Measurements from ENCODE around the gene GRPEL2.

GRPEL2 gene

GRCh38 chr5:149317281-149318048 lies 27.8 kb upstream of the GRPEL2 start:
- DNase-seq (ENCODE audit: insufficient read length, low spot score) (peak; percentile 79), FAIRE-seq (peak; percentile 33)

- no peak for FAIRE-seq
- DNase-seq (ENCODE audit: insufficient read length, low spot score): no peak
Measured at GRCh38 chr5:149319174-149319573, 26.1 kb upstream of the GRPEL2 start.

DNA sequence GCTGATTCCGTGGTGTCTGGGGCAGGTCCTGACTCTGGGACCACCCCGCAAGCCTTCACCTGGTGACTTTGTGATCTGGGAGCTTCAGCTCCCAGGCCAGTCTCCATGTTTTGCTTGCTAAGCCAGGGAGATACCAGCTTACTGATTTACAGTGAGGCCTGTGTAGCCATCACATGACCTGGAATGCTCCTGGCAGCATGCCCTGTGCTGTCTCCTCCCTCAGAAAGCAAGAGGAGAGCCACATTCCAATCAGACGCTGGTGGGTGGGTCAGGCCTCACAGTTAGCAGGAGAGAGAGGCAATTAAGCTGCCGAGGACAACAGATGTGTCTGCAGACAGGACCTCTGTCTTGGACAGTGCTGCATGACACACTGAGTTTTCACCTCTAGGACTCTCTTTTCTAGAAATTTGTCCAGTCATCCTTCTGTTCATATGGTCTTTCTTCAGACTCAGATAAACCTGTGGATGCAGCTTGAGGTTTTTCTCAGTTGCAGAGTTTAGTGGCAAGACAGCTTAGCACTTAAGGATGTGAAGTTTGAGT lies 24.4 kb upstream of the GRPEL2 start:
- FAIRE-seq (peak; percentile 85), DNase-seq (ENCODE audit: insufficient read length, low spot score) (peak; percentile 92)

DNA sequence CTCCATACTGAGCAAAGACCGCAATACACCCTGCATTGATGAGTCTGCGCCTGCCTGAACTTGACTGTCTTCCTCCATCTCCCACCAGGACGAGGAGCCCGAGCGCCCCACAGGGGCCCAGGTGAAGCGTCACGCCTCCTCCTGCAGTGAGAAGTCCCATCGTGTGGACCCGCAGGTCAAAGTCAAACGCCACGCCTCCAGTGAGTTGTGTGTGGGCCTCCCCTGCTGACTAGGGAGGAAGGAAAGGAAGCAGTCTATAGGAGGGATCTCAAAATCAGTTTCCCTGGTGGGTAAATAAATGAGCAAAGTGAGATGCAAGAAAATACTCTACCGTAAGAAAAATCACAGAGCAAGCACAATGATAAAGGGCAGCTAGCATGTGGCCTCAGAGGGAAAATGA lies 22.8 kb upstream of the GRPEL2 start:
- FAIRE-seq: no peak

DNA sequence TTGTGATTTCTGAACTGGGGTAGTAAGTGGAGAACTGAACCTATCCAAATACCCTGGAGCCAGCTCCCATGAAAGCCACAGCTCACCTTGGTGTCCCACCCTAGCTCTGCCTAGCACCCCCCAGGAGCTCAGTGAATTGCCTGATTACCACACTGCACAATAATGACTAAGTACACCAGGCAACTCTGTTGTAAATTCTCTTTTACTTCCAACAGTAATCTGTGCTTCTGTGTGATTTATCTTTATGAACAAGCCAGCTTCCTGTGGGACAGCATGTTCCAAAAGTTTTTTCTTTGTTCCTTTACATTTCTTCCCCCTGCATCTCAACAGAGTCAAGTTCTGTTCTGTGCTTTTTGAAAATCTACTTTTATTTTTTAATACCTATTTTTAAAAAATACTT lies 22.1 kb upstream of the GRPEL2 start:
- DNase-seq (ENCODE audit: insufficient read length, low spot score) (no peak), FAIRE-seq (no peak)

More for the DNA sequence above, 22.8 kb upstream of the GRPEL2 start:
- no peak for DNase-seq (ENCODE audit: insufficient read length, low spot score)

DNA sequence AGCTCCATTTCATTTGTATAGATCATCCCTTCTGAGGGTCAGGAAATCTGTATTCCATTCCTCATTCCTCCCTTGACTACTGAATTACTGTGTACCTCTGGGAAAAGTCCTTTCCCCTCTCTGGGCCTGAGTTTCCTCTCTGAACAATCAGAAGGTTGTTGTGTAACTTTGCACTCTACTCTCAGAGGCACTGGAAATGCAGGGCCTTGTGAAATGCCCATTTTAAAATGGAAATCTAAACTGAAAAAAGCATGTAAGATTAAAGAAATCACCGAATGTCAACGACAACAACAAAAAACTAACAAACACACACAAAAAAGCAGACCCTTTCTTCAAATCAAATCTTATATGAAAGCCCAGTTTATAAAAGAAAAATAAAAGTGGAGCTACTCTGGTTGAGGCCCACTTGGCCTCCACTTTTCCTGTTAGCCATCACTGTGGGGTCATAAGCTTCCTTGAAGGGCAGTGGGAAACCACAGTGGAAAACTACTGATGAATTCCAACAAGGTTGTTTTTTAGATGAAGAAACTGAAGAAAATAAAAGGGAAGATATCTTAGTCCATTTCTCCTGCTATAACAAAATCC lies 21.6 kb upstream of the GRPEL2 start:
- no peak for DNase-seq (ENCODE audit: insufficient read length, low spot score)
- no peak for FAIRE-seq

GRCh38 chr5:149324641-149325040 lies 20.7 kb upstream of the GRPEL2 start:
- DNase-seq (ENCODE audit: insufficient read length, low spot score) (no peak), FAIRE-seq (no peak)

DNA sequence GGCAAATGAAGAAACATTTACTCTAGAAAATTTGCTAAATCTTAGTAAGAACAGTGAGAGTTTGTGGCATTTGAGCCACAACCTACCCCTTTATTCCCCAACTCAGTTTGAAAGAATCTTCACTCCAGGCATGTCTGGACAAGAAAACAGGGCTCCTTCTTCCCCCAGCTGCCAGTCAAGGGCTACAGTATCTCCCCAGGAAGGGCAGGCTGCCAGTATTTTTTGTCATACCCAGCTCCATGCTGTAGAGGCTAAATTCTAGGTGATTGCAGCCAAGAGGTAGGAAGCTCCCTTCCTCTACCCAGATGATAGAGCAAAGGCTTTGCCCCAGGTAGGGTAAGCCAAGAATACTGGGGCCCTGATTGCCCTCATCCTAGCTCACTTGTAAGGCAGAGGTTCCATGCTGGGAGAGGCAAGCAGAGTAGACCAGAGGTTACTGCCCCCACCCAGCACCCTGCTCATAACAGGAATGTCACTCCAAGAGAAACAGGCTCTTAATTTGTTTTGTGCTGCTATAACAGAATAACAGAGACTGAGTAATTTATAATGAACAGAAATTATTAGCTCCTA lies 20.0 kb upstream of the GRPEL2 start:
- DNase-seq (ENCODE audit: insufficient read length, low spot score) (peak; percentile 36), FAIRE-seq (no peak)

- no peak for FAIRE-seq
- no peak for DNase-seq (ENCODE audit: insufficient read length, low spot score)
Measured at GRCh38 chr5:149325894-149326293, 19.4 kb upstream of the GRPEL2 start.

GRCh38 chr5:149326611-149327010 lies 18.7 kb upstream of the GRPEL2 start:
- DNase-seq (ENCODE audit: insufficient read length, low spot score) (no peak), FAIRE-seq (no peak)

DNA sequence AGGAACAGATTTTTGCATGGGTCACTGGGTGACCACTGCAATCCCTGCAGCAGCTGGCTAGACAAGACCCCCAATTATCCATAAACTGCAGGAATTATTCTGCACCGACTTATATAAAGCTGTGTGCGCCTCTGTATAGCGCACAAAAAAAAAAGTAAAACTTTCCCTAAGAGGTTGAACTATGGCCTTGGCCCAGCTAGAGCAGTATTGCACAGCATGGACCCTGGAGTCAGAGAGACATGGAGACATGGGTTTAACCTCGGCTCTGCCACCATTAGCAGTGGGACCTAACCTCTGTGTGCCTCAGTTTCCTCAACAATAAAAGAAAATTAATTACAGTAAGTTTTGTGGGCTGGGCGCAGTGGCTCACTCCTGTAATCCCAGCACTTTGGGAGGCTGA lies 17.1 kb upstream of the GRPEL2 start:
- DNase-seq (ENCODE audit: insufficient read length, low spot score): no peak
- FAIRE-seq: no peak

DNA sequence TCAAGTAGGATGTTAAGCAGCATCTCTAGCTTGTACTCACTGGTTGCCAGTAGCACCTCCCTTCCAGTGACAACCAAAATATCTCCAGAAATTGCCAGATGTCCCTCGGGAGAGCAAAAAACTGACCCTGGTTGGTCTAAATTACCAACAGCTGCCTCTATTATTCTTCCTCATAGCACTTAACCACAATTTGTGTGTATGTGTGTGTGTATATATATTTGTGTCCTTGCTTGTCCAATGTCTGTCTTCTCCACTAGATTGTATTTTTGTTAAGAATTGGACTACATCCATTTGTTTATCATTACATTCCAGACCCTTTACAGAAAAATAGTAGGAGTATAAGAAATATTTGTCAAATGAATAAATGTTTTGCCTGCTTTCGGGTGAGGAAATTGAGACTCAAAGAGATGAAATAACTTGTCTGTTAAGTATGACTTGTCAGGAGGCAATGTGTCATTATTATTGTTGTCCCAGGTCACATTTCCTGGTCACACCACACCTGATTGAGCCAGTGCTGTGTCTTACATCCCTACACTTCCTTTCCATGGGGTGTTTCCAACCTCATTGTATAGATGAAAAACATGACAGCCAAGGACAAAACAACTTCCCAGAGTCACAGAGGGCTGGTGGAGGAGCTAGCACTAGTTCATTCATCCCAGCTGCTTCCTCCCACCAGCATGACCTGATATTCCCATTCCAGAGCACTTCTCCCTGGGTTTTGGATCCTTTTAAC lies 11.4 kb upstream of the GRPEL2 start:
- FAIRE-seq: no peak

GRCh38 chr5:149337736-149338135 lies 7.6 kb upstream of the GRPEL2 start:
- DNase-seq (ENCODE audit: insufficient read length, low spot score): no peak
- no peak for FAIRE-seq

More for the DNA sequence above, 11.4 kb upstream of the GRPEL2 start:
- DNase-seq (ENCODE audit: insufficient read length, low spot score): no peak

- no peak for FAIRE-seq
- no peak for DNase-seq (ENCODE audit: insufficient read length, low spot score)
Measured at GRCh38 chr5:149338364-149338763, 6.9 kb upstream of the GRPEL2 start.

- DNase-seq (ENCODE audit: insufficient read length, low spot score): no peak
- FAIRE-seq: no peak
Measured at GRCh38 chr5:149340920-149341319, 4.4 kb upstream of the GRPEL2 start.

DNA sequence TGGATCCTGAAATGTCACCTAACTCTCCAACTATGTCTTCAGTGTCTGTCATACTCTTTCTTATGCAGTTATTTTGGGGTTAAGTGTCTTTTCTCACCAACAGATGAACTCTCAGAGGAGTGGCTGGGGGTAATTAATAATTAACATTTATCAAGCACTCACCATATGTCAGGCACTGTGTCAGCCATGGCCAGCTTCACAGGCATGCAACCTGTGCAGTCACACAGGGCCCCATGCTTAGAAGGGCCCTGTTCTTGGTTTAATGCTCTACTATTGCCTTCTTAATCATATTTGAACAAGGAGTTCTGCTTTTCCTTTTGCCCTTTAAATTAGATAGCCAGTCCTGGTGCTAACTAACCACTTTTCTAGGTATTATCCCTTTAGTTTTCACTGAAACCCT lies 3.4 kb upstream of the GRPEL2 start:
- DNase-seq (ENCODE audit: insufficient read length, low spot score): no peak
- FAIRE-seq: no peak

GRCh38 chr5:149344151-149344550 lies 1.1 kb upstream of the GRPEL2 start:
- DNase-seq (ENCODE audit: insufficient read length, low spot score) (no peak), FAIRE-seq (no peak)

GRCh38 chr5:149345892-149346222 lies 558 bp downstream of the GRPEL2 start:
- DNase-seq (ENCODE audit: insufficient read length, low spot score): no peak
- no peak for FAIRE-seq

DNA sequence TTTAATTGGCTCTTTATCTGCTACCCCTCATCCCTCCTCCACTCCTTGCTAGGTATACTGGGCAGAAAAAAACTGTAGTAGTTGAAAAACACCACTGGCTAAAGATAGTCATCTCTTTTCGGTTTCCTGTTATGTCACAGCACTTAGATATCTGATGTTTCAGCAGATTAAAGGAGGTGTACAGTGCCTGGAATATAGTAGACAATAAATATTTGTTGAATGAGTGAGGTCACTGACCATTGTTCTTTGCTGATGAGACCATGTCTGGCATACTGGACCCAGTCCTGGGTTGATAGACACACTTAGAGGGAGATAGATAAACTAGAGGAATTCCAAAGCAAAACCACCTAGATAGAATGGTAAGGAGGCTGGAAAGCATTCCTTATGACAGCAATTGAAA lies 3.2 kb downstream of the GRPEL2 start:
- no peak for FAIRE-seq
- DNase-seq (ENCODE audit: insufficient read length, low spot score): no peak

DNA sequence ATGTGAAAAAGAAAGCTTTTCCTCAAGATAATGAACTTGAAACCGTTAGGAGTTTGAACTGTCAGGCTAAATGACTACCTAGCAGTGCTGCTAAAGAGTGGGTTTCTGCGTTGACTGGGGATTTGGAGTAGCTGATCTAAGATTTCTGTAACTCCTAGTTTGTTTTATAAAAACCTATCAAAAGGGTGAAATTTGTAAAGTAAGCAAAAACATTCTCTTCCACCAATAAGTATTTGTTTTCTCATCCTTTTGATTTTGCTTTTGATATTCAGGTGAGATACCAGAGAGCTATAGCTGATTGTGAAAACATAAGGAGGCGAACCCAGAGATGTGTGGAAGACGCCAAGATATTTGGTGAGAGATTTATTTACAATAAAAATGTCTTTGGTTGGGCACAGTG lies 4.1 kb downstream of the GRPEL2 start:
- DNase-seq (ENCODE audit: insufficient read length, low spot score) (no peak), FAIRE-seq (no peak)

DNA sequence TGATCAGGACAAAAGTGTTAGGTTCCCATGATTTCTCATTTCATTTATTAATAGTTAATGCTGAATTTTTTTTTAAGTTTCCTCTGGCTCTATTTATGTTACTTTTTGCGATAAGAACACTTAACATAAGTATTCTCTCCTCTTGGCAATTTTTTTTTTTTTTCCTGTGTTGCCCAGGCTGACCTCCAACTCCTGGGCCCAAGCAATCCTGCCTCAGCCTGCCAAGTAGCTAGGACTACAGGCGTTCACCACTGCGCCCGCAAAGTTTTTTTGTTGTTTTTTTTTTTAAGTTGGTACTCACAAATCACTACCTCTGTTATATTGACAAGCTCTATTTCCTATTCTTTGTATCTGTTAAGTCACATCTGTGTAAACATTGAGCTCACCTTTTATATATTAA lies 6.9 kb downstream of the GRPEL2 start:
- FAIRE-seq: no peak

More for the DNA sequence above, 6.9 kb downstream of the GRPEL2 start:
- no peak for DNase-seq (ENCODE audit: insufficient read length, low spot score)
